Measurements from ENCODE around the gene FLAD1. TPM values are rescaled to one million over a fixed set of nuclear protein-coding genes. Genes with fewer than 3 reads are reported as not detected.

Gene FLAD1
- total and polyA plus RNA-seq, 2 of the 4 experiments (the other 2 are of a cell fraction), result 26.3 to 37.3 TPM

GRCh38 chr1:155037851-155038441, 54.8 kb downstream of the FLAD1 start:
- Histone ChIP-seq H3K36me3 (ENCODE audit: control insufficient read depth, insufficient read depth, low read length) (no peaks in the 10 kb centered on the region), H3K27ac (ENCODE audit: insufficient read depth, low read length) (no peak overlapping the region), H2AK5ac (ENCODE audit: low read depth, low read length) (no peak overlapping the region), H3K9me1 (ENCODE audit: insufficient read depth, low read length) (peaks cover 6% of the 10 kb centered on the region; the same call in 1 of the 2 replicates), H4K5ac (ENCODE audit: low read depth, low read length) (no peak overlapping the region), H3K79me1 (ENCODE audit: low read depth in 1 of 2, low read length in 2 of 2) (no peaks in the 10 kb centered on the region), H2AFZ (replicated peaks; ENCODE audit: low read length, poor library complexity) (no peak overlapping the region), H3K4ac (ENCODE audit: low read depth, low read length) (no peak overlapping the region), H2BK15ac (ENCODE audit: low read depth, low read length) (no peak overlapping the region), H2BK5ac (ENCODE audit: low read depth, low read length, poor library complexity, severe bottlenecking) (no peak overlapping the region), H3K18ac (ENCODE audit: low read depth, low read length) (no peak overlapping the region), H3K14ac (replicated peaks; ENCODE audit: low read depth, low read length) (no peak overlapping the region), H2BK120ac (ENCODE audit: low read depth, low read length) (no peak overlapping the region), H3K4me1 (ENCODE audit: control insufficient read depth, insufficient read depth, low read length) (peaks cover 1% of the 10 kb centered on the region; the same call in 1 of the 2 replicates), H2BK20ac (ENCODE audit: low read depth, low read length) (no peak overlapping the region), H3K9me3 (ENCODE audit: control insufficient read depth, insufficient read depth, low read length) (no peaks in the 10 kb centered on the region), H3K56ac (ENCODE audit: extremely low read depth, insufficient read depth, low read length) (no peak overlapping the region), H4K20me1 (ENCODE audit: insufficient read depth, low read length) (no peaks in the 10 kb centered on the region), H2AK9ac (replicated peaks; ENCODE audit: low read depth, low read length, poor library complexity) (no peak overlapping the region), H3K23ac (ENCODE audit: low read depth, low read length) (no peak overlapping the region; the same call in 1 of the 2 replicates), H3K27me3 (ENCODE audit: control insufficient read depth, insufficient read depth, low read length) (peaks cover 44% of the 10 kb centered on the region), H4K8ac (ENCODE audit: low read depth in 2 of 2, low read length in 2 of 2) (no peak overlapping the region), H4K91ac (ENCODE audit: insufficient read depth, low read depth, low read length) (no peak overlapping the region), H3K9ac (ENCODE audit: low read depth, low read length) (no peak overlapping the region), H3K4me2 (ENCODE audit: low read depth, low read length) (no peak overlapping the region), H3K4me3 (ENCODE audit: insufficient read depth, low read depth, low read length) (no peak overlapping the region)
- POLR2A ChIA-PET (ENCODE audit: unreplicated experiment), result no interaction called here
- dilution Hi-C loops (cut with HindIII; ENCODE audit: low sequenced_read_pairs, unreplicated experiment), result no loop called here
- DNase-seq (no peak), ATAC-seq (ENCODE audit: low read depth) (no peak)
- WGBS, 2 experiments (ENCODE audit: extremely low coverage in 2 of 2, insufficient read length in 1 of 2), result 98% methylated on average over 5 of the region's 6 CpGs; no CpG with 5 or more reads in 1 of the 2 experiments
- no peak for TF ChIP-seq RFX5 (IDR thresholded peaks at IDR 0.05; ENCODE audit: low read depth, low read length)
- no peak for TF ChIP-seq NFE2L2 (IDR thresholded peaks at IDR 0.05; ENCODE audit: low read depth, low read length)
- TF ChIP-seq RCOR1 (IDR thresholded peaks at IDR 0.05; ENCODE audit: insufficient replicate concordance, low read length), result no peak
- in situ Hi-C loops (cut with MboI; ENCODE audit: low sequenced_read_pairs), result no loop called here
- CTCF ChIA-PET, result interaction anchor here (1.4 to 1.8 kb wide), 2 partner anchors 13 to 24 kb away, joined by 3 to 4 read pairs; partner anchors contain the start of gene ADAM15
- intact Hi-C loops (cut with micrococcal nuclease), result no loop called here
- no TSS peak for BruUV-seq (replicated peaks)
